Measurements from ENCODE around the gene TNFRSF4.

Gene TNFRSF4

DNA sequence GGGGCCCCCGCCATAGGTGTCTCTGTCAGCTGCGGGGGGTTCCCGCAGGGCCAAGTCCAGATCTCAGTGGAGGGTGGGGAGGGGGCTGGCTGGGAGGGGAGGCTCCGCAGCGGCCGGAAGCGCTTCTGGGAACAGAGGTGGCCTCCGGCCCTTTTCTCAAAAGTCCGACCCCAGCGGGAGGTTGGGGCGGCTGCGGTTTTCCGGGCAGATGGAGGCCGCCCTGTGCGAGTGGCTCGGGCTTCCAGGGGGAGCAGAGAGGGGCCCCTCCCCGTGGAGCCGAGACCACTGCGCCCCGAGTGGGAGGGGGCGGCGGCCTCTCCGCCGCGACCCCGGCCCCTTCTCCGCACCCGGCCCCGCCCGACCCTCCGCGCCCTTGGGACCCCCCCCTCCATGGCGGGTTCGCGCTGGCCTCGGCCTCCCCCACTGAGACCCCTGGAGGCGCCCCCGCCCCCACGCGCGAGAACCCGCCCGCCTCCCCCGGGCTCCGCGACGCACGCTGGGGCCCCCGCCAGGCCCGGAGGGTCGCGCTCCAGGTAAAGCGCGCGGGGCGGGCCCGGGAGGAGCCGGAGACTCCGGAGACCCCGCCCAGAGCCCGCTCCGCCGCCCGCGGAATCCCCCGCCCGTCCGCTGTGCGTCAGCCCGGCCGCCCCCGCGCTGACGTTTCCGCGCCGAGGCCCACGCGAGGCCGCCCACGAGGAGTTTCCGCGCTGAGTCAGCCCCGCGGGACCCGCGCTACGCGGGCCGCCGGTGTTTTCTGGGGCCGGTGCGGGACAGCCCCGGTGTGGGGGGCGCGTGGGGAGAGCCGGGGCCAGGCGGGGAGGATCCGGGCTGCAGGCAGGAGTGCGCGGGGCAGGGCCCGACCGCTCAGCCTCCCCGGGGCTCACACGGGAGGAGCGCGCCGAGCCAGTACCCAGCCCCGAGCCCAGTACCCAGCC is 12.8 kb downstream of the TNFRSF4 start:
- H3F3A ChIP-seq (ENCODE audit: insufficient read depth, low read length), result no peaks in the 10 kb centered on the region
- no peak overlapping the region for H3K4me2 ChIP-seq (ENCODE audit: low read length)
- no peaks in the 10 kb centered on the region for H3K9me3 ChIP-seq (ENCODE audit: low read length)
- no peak overlapping the region for H3K9ac ChIP-seq (ENCODE audit: low read length)
- H3K36me3 ChIP-seq (ENCODE audit: insufficient read depth, low read length), result no peaks in the 10 kb centered on the region
- H2AFZ ChIP-seq (ENCODE audit: low read length), result no peak overlapping the region
- no peak overlapping the region for H3K27ac ChIP-seq (ENCODE audit: low read depth, low read length, poor library complexity, severe bottlenecking)
- no peaks in the 10 kb centered on the region for H3K4me1 ChIP-seq (ENCODE audit: insufficient read depth, low read length, severe bottlenecking)
- peaks cover 14% of the 10 kb centered on the region; the same call in 1 of the 2 replicates for H3K27me3 ChIP-seq (ENCODE audit: insufficient read depth, low read length)
- H3K79me2 ChIP-seq (ENCODE audit: insufficient read depth, low read length), result no peaks in the 10 kb centered on the region
- no peaks in the 10 kb centered on the region for H4K20me1 ChIP-seq (ENCODE audit: insufficient read depth, low read length)
- TF ChIP-seq, protein P1, sequence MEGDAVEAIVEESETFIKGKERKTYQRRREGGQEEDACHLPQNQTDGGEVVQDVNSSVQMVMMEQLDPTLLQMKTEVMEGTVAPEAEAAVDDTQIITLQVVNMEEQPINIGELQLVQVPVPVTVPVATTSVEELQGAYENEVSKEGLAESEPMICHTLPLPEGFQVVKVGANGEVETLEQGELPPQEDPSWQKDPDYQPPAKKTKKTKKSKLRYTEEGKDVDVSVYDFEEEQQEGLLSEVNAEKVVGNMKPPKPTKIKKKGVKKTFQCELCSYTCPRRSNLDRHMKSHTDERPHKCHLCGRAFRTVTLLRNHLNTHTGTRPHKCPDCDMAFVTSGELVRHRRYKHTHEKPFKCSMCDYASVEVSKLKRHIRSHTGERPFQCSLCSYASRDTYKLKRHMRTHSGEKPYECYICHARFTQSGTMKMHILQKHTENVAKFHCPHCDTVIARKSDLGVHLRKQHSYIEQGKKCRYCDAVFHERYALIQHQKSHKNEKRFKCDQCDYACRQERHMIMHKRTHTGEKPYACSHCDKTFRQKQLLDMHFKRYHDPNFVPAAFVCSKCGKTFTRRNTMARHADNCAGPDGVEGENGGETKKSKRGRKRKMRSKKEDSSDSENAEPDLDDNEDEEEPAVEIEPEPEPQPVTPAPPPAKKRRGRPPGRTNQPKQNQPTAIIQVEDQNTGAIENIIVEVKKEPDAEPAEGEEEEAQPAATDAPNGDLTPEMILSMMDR (IDR thresholded peaks at IDR 0.05; ENCODE audit: low read length), result no peak
- TF ChIP-seq EZH2 (IDR thresholded peaks at IDR 0.05; ENCODE audit: borderline replicate concordance, low read length), result no peak
- no peaks in the 10 kb centered on the region for H3K9me2 ChIP-seq (ENCODE audit: low read depth, low read length)
- H3K4me3 ChIP-seq (ENCODE audit: low read depth, low read length, poor library complexity, severe bottlenecking), result no peak overlapping the region

DNA sequence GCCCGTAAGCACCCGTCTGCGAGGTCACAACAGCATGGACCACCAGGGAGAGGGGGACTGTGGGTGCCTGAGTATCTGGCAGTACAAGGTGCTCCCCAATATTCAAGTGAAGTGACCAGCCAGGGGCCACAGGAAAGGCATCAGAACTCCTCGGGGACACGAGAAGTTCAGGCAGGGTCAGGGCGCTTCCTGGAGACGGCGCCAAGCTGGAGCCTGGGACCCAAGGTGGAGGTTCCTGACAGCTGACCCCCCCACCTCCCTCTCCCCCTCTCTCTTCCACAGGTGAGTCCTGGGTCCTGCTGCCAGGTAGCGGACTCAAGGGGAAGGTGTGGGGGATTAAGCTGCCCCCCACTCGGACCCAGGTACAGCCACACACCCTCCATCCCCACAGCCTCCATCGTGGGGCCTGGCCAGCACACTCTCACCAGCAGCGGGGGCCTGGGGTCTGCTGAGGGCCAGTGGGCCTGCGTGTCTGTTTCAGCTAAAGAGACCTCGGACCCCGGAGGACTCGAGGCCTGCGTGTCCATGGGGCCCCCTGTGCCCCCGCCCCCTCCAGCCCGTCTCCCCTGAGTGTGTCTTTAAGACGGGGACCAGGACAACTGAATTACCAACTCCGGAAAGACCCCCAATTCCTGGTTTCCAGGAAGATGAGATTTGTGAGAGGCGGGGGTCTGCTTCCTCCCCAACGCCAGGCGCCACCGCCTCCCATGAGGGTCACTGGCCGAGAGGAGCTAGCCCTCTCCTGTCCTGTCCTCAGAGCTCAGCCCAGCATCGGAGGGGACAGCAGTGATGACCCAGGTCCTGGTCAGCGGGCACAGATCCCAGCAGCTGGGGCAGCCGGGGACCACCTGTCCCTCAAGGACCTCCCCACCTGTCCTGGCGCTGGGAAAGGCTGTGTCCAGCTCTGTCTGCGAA is 13.7 kb downstream of the TNFRSF4 start:
- H3K4me1 ChIP-seq (ENCODE audit: insufficient read depth, low read length, severe bottlenecking), result no peaks in the 10 kb centered on the region
- no peaks in the 10 kb centered on the region for H3K36me3 ChIP-seq (ENCODE audit: insufficient read depth, low read length)
- H3K4me3 ChIP-seq (ENCODE audit: low read depth, low read length, poor library complexity, severe bottlenecking), result no peak overlapping the region
- no peaks in the 10 kb centered on the region for H3K9me3 ChIP-seq (ENCODE audit: low read length)
- H3K27me3 ChIP-seq (ENCODE audit: insufficient read depth, low read length), result peaks cover 8% of the 10 kb centered on the region
- H3F3A ChIP-seq (ENCODE audit: insufficient read depth, low read length), result no peaks in the 10 kb centered on the region
- no peak overlapping the region for H2AFZ ChIP-seq (ENCODE audit: low read length)
- H3K9ac ChIP-seq (ENCODE audit: low read length), result no peak overlapping the region
- H3K9me2 ChIP-seq (ENCODE audit: low read depth, low read length), result no peaks in the 10 kb centered on the region
- no peaks in the 10 kb centered on the region for H4K20me1 ChIP-seq (ENCODE audit: insufficient read depth, low read length)
- H3K27ac ChIP-seq (ENCODE audit: low read depth, low read length, poor library complexity, severe bottlenecking), result no peak overlapping the region
- H3K79me2 ChIP-seq (ENCODE audit: insufficient read depth, low read length), result no peaks in the 10 kb centered on the region
- no peak overlapping the region for H3K4me2 ChIP-seq (ENCODE audit: low read length)
- TF ChIP-seq, protein P1 (IDR thresholded peaks at IDR 0.05; ENCODE audit: low read length), result no peak
- no peak for TF ChIP-seq EZH2 (IDR thresholded peaks at IDR 0.05; ENCODE audit: borderline replicate concordance, low read length)

DNA sequence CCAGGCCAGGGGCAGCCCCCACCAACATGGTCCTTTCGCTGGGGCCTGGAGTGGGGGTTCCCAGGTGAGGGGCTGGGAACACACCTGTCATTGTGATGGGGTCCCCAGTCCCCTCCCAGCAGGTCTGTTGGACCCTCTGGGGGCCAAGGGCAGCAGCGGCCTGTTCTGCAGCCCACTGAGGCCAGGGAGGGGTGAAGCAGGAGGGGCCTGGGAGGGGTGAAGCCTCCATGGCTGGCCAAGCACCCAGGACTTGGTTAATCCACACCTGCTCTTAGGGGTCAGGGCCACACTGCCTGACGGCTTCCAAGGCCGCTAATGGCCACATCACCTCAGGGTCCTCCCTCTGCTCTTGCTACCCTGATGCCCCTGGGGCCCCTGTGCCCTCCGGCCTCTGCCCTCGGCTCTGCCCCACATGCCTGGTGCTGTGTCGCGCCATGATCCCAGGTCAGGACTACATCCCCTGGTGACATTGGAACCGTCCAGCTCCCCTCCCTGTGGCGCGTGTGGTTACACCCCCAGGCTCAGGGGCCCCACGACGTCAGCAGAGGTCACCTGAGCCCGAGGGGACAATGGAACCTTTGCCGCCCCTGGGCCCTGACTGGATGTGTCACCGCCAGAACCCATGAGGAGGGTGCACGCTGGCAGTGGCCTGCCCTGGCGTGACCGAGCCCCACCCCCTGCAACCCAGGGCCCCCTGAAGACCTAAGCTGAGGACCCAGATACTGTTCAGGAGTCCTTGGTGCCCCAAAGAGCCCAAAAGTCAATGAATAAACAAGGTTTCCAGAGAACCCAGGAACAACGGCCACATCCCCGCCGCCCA is 14.6 kb downstream of the TNFRSF4 start:
- TF ChIP-seq EZH2 (IDR thresholded peaks at IDR 0.05; ENCODE audit: borderline replicate concordance, low read length), result no peak
- TF ChIP-seq, protein P1 (IDR thresholded peaks at IDR 0.05; ENCODE audit: low read length), result no peak
- Histone ChIP-seq H3K27ac (ENCODE audit: low read depth, low read length, poor library complexity, severe bottlenecking) (no peak overlapping the region), H3K9ac (ENCODE audit: low read length) (no peak overlapping the region), H3F3A (ENCODE audit: insufficient read depth, low read length) (no peaks in the 10 kb centered on the region), H3K4me2 (ENCODE audit: low read length) (no peak overlapping the region), H2AFZ (ENCODE audit: low read length) (no peak overlapping the region), H4K20me1 (ENCODE audit: insufficient read depth, low read length) (no peaks in the 10 kb centered on the region), H3K9me2 (ENCODE audit: low read depth, low read length) (no peaks in the 10 kb centered on the region), H3K27me3 (ENCODE audit: insufficient read depth, low read length) (peaks cover 9% of the 10 kb centered on the region), H3K4me3 (ENCODE audit: low read depth, low read length, poor library complexity, severe bottlenecking) (no peak overlapping the region), H3K79me2 (ENCODE audit: insufficient read depth, low read length) (no peaks in the 10 kb centered on the region), H3K36me3 (ENCODE audit: insufficient read depth, low read length) (no peaks in the 10 kb centered on the region), H3K4me1 (ENCODE audit: insufficient read depth, low read length, severe bottlenecking) (no peaks in the 10 kb centered on the region), H3K9me3 (ENCODE audit: low read length) (peaks cover 4% of the 10 kb centered on the region; the same call in 1 of the 2 replicates)

Measured in OCI-LY1 (cell line).